MM.1S (cell line): ENCODE data around the gene WIPF3.

Source experiments
- DNase-seq: peaks from one replicate; pipeline ENCODE4 v3.0.0-alpha.2; 2015
- H2AFZ ChIP-seq: fragments of 300-600 bp; sonication (generic); 2 replicates; pipeline ENCODE4 v1.6.0; 2016; ENCODE audit warnings: antibody characterized with exemption, low read length
- H3F3A ChIP-seq: fragments of 300-600 bp; sonication (generic); 2 replicates; pipeline ENCODE4 v1.6.1; 2016; ENCODE audit warnings: mild to moderate bottlenecking, antibody characterized with exemption, low read length, moderate library complexity, mixed read lengths; ENCODE audit not compliant: insufficient read depth
- H3K27ac ChIP-seq: fragments of 300-600 bp; sonication (generic); 2 replicates; pipeline ENCODE4 v1.5.1; 2016; ENCODE audit warnings: mild to moderate bottlenecking, low read length
- H3K27me3 ChIP-seq: fragments of 300-600 bp; sonication (generic); replicated peaks from 2 replicates; pipeline ENCODE4 v1.6.0; 2016; ENCODE audit warnings: low read length; ENCODE audit not compliant: insufficient read depth
- H3K36me3 ChIP-seq: fragments of 300-600 bp; sonication (generic); replicated peaks from 2 replicates; pipeline ENCODE4 v1.6.1; 2016; ENCODE audit warnings: mild to moderate bottlenecking, low read length, mixed read lengths; ENCODE audit not compliant: insufficient read depth
- H3K4me1 ChIP-seq: fragments of 300-600 bp; sonication (generic); 2 replicates; pipeline ENCODE4 v1.6.1; 2016; ENCODE audit warnings: low read length, mixed read lengths
- H3K4me2 ChIP-seq: fragments of 300-600 bp; sonication (generic); 2 replicates; pipeline ENCODE4 v1.6.0; 2016; ENCODE audit warnings: low read depth, low read length
- H3K4me3 ChIP-seq: fragments of 300-600 bp; sonication (generic); 2 replicates; pipeline ENCODE4 v1.5.1; 2016; ENCODE audit warnings: low read length, mixed read lengths
- H3K79me2 ChIP-seq: fragments of 300-600 bp; sonication (generic); 2 replicates; pipeline ENCODE4 v1.6.1; 2016; ENCODE audit warnings: mixed run types, low read length, mixed read lengths
- H3K9ac ChIP-seq: fragments of 300-600 bp; sonication (generic); 2 replicates; pipeline ENCODE4 v1.6.1; 2016; ENCODE audit warnings: low read length, mixed read lengths
- H3K9me2 ChIP-seq: fragments of 300-600 bp; sonication (generic); replicated peaks from 2 replicates; pipeline ENCODE4 v1.6.1; 2016; ENCODE audit warnings: mild to moderate bottlenecking, low read length, mixed read lengths; ENCODE audit not compliant: insufficient read depth
- H3K9me3 ChIP-seq: fragments of 300-600 bp; sonication (generic); replicated peaks from 2 replicates; pipeline ENCODE4 v1.6.1; 2016; ENCODE audit warnings: mild to moderate bottlenecking, low read length, mixed read lengths; ENCODE audit not compliant: insufficient read depth
- H4K20me1 ChIP-seq: fragments of 300-600 bp; sonication (generic); 2 replicates; pipeline ENCODE4 v1.6.1; 2016; ENCODE audit warnings: mild to moderate bottlenecking, low read length, moderate library complexity, mixed read lengths; ENCODE audit not compliant: insufficient read depth
- CTCF ChIP-seq: fragments of 300-600 bp; sonication (generic); IDR thresholded peaks from 2 replicates; pipeline ENCODE4 v1.5.1; 2016; ENCODE audit warnings: antibody characterized with exemption, low read length, mixed read lengths
- EZH2 ChIP-seq: fragments of 300-600 bp; sonication (generic); optimal IDR thresholded peaks from 2 replicates; pipeline ENCODE3; 2017; ENCODE audit warnings: low read depth, mild to moderate bottlenecking, antibody characterized with exemption, low read length, mixed read lengths
- EZH2phosphoT487 ChIP-seq: fragments of 300-600 bp; sonication (generic); IDR thresholded peaks from 2 replicates; pipeline ENCODE4 v1.6.1; 2018; ENCODE audit warnings: antibody characterized with exemption, low read length

Gene WIPF3

GRCh38 chr7:29779017-29779416 lies 27.3 kb upstream of the WIPF3 start:
- Histone ChIP-seq H3K9me3 (no peaks in the 10 kb centered on the region), H3K27me3 (no peaks in the 10 kb centered on the region), H2AFZ (no peak overlapping the region), H3K79me2 (no peaks in the 10 kb centered on the region), H3K27ac (no peak overlapping the region), H3K9me2 (no peaks in the 10 kb centered on the region), H3K4me1 (no peaks in the 10 kb centered on the region), H3K4me2 (no peak overlapping the region), H3K4me3 (no peak overlapping the region), H3K9ac (no peak overlapping the region), H4K20me1 (no peaks in the 10 kb centered on the region), H3K36me3 (no peaks in the 10 kb centered on the region), H3F3A (no peaks in the 10 kb centered on the region)
- no peak for DNase-seq
- no peak for TF ChIP-seq CTCF
- TF ChIP-seq EZH2phosphoT487, result no peak
- no peak for TF ChIP-seq EZH2

GRCh38 chr7:29780346-29780745 lies 26.0 kb upstream of the WIPF3 start:
- no peaks in the 10 kb centered on the region for H3F3A ChIP-seq
- no peaks in the 10 kb centered on the region for H3K9me2 ChIP-seq
- no peak overlapping the region for H3K4me3 ChIP-seq
- H3K79me2 ChIP-seq, result no peaks in the 10 kb centered on the region
- no peak overlapping the region for H2AFZ ChIP-seq
- no peak overlapping the region for H3K27ac ChIP-seq
- H3K4me1 ChIP-seq, result no peaks in the 10 kb centered on the region
- TF ChIP-seq EZH2 (no peak), CTCF (no peak), EZH2phosphoT487 (no peak)
- no peaks in the 10 kb centered on the region for H3K27me3 ChIP-seq
- no peaks in the 10 kb centered on the region for H3K9me3 ChIP-seq
- H4K20me1 ChIP-seq, result no peaks in the 10 kb centered on the region
- DNase-seq, result no peak
- H3K4me2 ChIP-seq, result no peak overlapping the region
- H3K36me3 ChIP-seq, result no peaks in the 10 kb centered on the region
- H3K9ac ChIP-seq, result no peak overlapping the region

- no peak overlapping the region for H3K27ac ChIP-seq
- no peak overlapping the region for H3K9ac ChIP-seq
- H3K27me3 ChIP-seq, result no peaks in the 10 kb centered on the region
- no peaks in the 10 kb centered on the region for H3K9me3 ChIP-seq
- no peaks in the 10 kb centered on the region for H3K36me3 ChIP-seq
- no peak for TF ChIP-seq EZH2phosphoT487
- TF ChIP-seq EZH2, result no peak
- no peak for TF ChIP-seq CTCF
- H3K9me2 ChIP-seq, result no peaks in the 10 kb centered on the region
- no peaks in the 10 kb centered on the region for H3K79me2 ChIP-seq
- no peak overlapping the region for H3K4me3 ChIP-seq
- H4K20me1 ChIP-seq, result no peaks in the 10 kb centered on the region
- H3K4me1 ChIP-seq, result no peaks in the 10 kb centered on the region
- no peak for DNase-seq
- no peak overlapping the region for H3K4me2 ChIP-seq
- H2AFZ ChIP-seq, result no peak overlapping the region
- H3F3A ChIP-seq, result no peaks in the 10 kb centered on the region
Observed at GRCh38 chr7:29783671-29784070, 22.6 kb upstream of the WIPF3 start.
